IPS-18a (cell line): ENCODE results near the gene ABCC2.

Source experiments
- H3K27ac ChIP-seq: one replicate; pipeline ENCODE4 v1.5.1; 2013; ENCODE audit warnings: low read length
- H3K27me3 ChIP-seq: one replicate; pipeline ENCODE4 v1.6.1; 2013; ENCODE audit warnings: mild to moderate bottlenecking, low read length; ENCODE audit not compliant: control insufficient read depth, insufficient read depth
- H3K36me3 ChIP-seq: one replicate; pipeline ENCODE4 v1.6.1; 2013; ENCODE audit warnings: low read depth, low read length; ENCODE audit not compliant: control insufficient read depth
- H3K4me1 ChIP-seq: one replicate; pipeline ENCODE4 v1.6.1; 2013; ENCODE audit warnings: low read depth, low read length; ENCODE audit not compliant: control insufficient read depth
- H3K4me3 ChIP-seq: one replicate; pipeline ENCODE4 v1.5.1; 2013; ENCODE audit warnings: low read length
- H3K9ac ChIP-seq: one replicate; pipeline ENCODE4 v1.6.1; 2013; ENCODE audit warnings: mild to moderate bottlenecking, low read length, moderate library complexity
- H3K9me3 ChIP-seq: one replicate; pipeline ENCODE4 v1.6.1; 2013; ENCODE audit warnings: low read depth, low read length; ENCODE audit not compliant: control insufficient read depth

Gene ABCC2

DNA sequence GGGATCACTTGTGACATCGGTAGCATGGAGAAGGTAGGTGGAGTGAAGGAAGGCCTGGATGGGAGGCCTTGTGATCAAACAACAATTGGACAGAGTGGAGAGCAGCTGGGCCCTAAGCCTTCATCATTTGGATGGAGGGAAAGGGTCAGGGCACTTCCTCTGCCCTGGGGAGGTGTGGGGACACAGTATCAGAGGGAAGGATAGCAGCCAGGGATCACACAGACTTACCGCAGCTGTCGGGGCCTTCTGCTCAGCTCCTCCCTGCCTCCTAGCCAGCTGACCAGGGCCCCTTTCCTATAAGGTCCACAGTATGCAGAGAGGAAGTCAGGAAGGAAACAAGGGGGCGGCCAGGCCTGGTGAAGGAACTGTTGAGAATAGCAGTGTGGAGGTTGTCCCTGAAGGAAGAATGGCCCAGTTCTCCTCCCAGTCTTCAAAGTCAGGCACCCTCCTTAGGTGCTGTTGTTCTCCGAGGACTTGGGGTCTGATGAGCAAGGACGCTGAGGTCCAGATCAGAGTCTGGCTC is 62.1 kb downstream of the ABCC2 start:
- H3K4me1 ChIP-seq = peaks cover 21% of the 10 kb centered on the region
- no peak overlapping the region for H3K9ac ChIP-seq

GRCh38 chr10:99845837-99846382 is 63.5 kb downstream of the ABCC2 start:
- Histone ChIP-seq H3K4me1 (peaks cover 35% of the 10 kb centered on the region), H3K4me3 (peak overlapping the region; percentile 42), H3K36me3 (no peaks in the 10 kb centered on the region), H3K9ac (no peak overlapping the region), H3K27ac (no peak overlapping the region), H3K27me3 (no peaks in the 10 kb centered on the region), H3K9me3 (no peaks in the 10 kb centered on the region)

More for the DNA sequence above, 62.1 kb downstream of the ABCC2 start:
- Histone ChIP-seq H3K27me3 (no peaks in the 10 kb centered on the region), H3K36me3 (no peaks in the 10 kb centered on the region), H3K4me3 (no peak overlapping the region), H3K9me3 (no peaks in the 10 kb centered on the region), H3K27ac (no peak overlapping the region)

GRCh38 chr10:99849057-99849456 is 66.6 kb downstream of the ABCC2 start:
- peaks cover 36% of the 10 kb centered on the region for H3K4me1 ChIP-seq
- no peaks in the 10 kb centered on the region for H3K9me3 ChIP-seq
- no peaks in the 10 kb centered on the region for H3K27me3 ChIP-seq
- H3K27ac ChIP-seq = peak overlapping the region; percentile 59
- peak overlapping the region; percentile 50 for H3K9ac ChIP-seq
- no peaks in the 10 kb centered on the region for H3K36me3 ChIP-seq
- H3K4me3 ChIP-seq = no peak overlapping the region

DNA sequence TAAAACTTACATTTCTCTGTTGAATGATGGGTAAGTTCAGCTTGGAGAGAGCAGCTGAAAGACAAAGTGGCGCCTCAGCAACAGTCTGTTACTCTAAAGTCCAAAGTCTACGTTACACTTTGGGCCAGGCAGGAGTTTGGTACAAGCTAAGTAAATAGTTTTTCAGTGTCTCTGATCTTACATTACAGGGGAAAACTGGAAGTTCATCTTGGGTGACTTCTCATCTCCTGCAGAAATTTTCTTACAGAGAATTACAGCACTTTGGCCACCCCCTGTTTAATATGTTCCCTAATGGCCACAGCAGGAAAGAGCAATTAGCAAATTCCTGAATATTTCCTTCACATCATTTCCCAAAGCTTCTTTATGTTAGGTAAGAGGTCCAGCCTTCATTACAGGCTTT is 67.1 kb downstream of the ABCC2 start:
- H3K9me3 ChIP-seq = no peaks in the 10 kb centered on the region
- peak overlapping the region; percentile 50 for H3K9ac ChIP-seq
- peak overlapping the region; percentile 59 for H3K27ac ChIP-seq
- no peaks in the 10 kb centered on the region for H3K36me3 ChIP-seq
- H3K4me1 ChIP-seq = peaks cover 36% of the 10 kb centered on the region
- no peaks in the 10 kb centered on the region for H3K27me3 ChIP-seq
- H3K4me3 ChIP-seq = peak overlapping the region; percentile 12

GRCh38 chr10:99850021-99850766 is 67.8 kb downstream of the ABCC2 start:
- H3K36me3 ChIP-seq = no peaks in the 10 kb centered on the region
- peak overlapping the region; percentile 50 for H3K9ac ChIP-seq
- H3K27ac ChIP-seq = peak overlapping the region; percentile 59
- H3K4me3 ChIP-seq = peak overlapping the region; percentile 12
- no peaks in the 10 kb centered on the region for H3K27me3 ChIP-seq
- H3K9me3 ChIP-seq = no peaks in the 10 kb centered on the region
- peaks cover 36% of the 10 kb centered on the region for H3K4me1 ChIP-seq

- no peak overlapping the region for H3K4me3 ChIP-seq
- peaks cover 36% of the 10 kb centered on the region for H3K4me1 ChIP-seq
- peak overlapping the region; percentile 50 for H3K9ac ChIP-seq
- no peaks in the 10 kb centered on the region for H3K9me3 ChIP-seq
- H3K27ac ChIP-seq = peak overlapping the region; percentile 44
- H3K27me3 ChIP-seq = no peaks in the 10 kb centered on the region
- H3K36me3 ChIP-seq = no peaks in the 10 kb centered on the region
These were observed 68.4 kb downstream of the ABCC2 start for GRCh38 chr10:99850767-99851340.

- Histone ChIP-seq H3K9me3 (no peaks in the 10 kb centered on the region), H3K4me3 (no peak overlapping the region), H3K27me3 (no peaks in the 10 kb centered on the region), H3K36me3 (no peaks in the 10 kb centered on the region), H3K4me1 (peaks cover 30% of the 10 kb centered on the region), H3K27ac (no peak overlapping the region), H3K9ac (no peak overlapping the region)
These were observed 69.4 kb downstream of the ABCC2 start for GRCh38 chr10:99851825-99852224.

DNA sequence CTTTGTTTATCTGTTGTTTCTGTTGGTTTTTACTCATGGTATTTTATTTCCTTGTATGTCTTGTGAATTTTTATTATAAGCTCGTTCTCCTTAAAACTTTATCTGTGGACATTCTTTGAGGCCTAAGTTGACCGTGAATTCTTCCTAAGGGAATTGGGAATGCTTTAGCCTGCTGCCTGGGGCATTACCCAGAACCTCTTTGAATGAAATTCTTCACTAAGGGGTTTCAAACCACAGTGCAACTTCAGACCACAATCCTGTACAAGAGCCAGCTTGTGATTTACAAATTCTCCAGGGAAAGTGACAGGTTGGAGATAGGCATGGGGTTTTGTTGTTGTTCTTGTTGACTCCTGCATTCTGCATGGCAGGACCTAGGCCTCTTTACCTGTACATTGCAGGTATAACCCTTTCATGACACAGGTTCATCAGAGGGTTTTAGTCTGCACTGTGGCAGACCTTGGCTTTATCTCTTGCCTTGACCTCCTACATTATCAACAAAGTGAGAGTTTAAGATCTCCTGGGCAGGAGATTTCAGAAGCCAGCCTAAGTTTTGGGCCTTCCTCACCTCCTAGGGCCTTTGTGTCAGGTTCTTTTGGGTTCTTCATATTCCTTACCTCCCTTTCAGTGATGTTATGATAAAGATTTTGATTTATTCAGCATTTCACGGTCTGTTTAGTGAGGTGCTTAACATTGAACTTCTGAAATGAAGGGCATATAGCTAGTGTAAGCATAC is 70.2 kb downstream of the ABCC2 start:
- no peaks in the 10 kb centered on the region for H3K36me3 ChIP-seq
- peaks cover 30% of the 10 kb centered on the region for H3K4me1 ChIP-seq

DNA sequence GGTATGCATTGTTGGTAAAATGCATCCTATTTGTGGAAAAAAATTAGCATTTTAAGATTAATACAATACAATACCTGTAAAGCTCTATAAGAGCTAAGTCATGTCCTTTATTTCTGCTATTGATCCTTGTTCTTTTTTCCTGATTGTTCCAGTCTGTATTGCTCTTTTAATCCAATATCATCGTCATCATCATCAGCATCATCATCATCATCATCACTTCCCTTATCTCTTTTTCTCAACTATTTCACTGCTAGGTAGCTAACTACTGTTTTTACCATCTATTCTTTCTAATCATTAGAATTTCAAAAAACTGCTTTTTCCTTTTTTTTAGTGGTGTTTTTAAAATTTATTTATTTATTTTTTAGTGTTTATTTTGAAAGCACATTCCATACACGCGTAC is 71.2 kb downstream of the ABCC2 start:
- no peaks in the 10 kb centered on the region for H3K27me3 ChIP-seq
- no peaks in the 10 kb centered on the region for H3K36me3 ChIP-seq
- peaks cover 27% of the 10 kb centered on the region for H3K4me1 ChIP-seq
- no peak overlapping the region for H3K9ac ChIP-seq
- H3K9me3 ChIP-seq = no peaks in the 10 kb centered on the region
- H3K27ac ChIP-seq = no peak overlapping the region
- no peak overlapping the region for H3K4me3 ChIP-seq

More for the DNA sequence above, 70.2 kb downstream of the ABCC2 start:
- Histone ChIP-seq H3K9ac (no peak overlapping the region), H3K4me3 (no peak overlapping the region), H3K9me3 (no peaks in the 10 kb centered on the region), H3K27me3 (no peaks in the 10 kb centered on the region), H3K27ac (no peak overlapping the region)

- no peaks in the 10 kb centered on the region for H3K27me3 ChIP-seq
- H3K4me1 ChIP-seq = peaks cover 18% of the 10 kb centered on the region
- H3K36me3 ChIP-seq = no peaks in the 10 kb centered on the region
- H3K9ac ChIP-seq = no peak overlapping the region
- H3K27ac ChIP-seq = no peak overlapping the region
- H3K9me3 ChIP-seq = no peaks in the 10 kb centered on the region
- H3K4me3 ChIP-seq = no peak overlapping the region
These were observed 72.4 kb downstream of the ABCC2 start for GRCh38 chr10:99854860-99855259.

- no peaks in the 10 kb centered on the region for H3K27me3 ChIP-seq
- H3K4me3 ChIP-seq = no peak overlapping the region
- H3K9ac ChIP-seq = no peak overlapping the region
- H3K9me3 ChIP-seq = no peaks in the 10 kb centered on the region
- H3K27ac ChIP-seq = no peak overlapping the region
- H3K4me1 ChIP-seq = peaks cover 11% of the 10 kb centered on the region
- no peaks in the 10 kb centered on the region for H3K36me3 ChIP-seq
These were observed 73.1 kb downstream of the ABCC2 start for GRCh38 chr10:99855479-99856071.
